H1 (cell line): ENCODE data around the gene ENTPD5.

Source experiments
- CTCF ChIP-seq, 3 experiments: IDR thresholded peaks; 1 replicate in 2 of 3; 2 replicates in 1 of 3; pipeline versions ENCODE4 v1.5.1 to v1.6.1; 2011; ENCODE audit warnings: low read length in 3 of 3, mild to moderate bottlenecking in 3 of 3, inconsistent platforms in 2 of 3, low read depth in 1 of 3, moderate library complexity in 1 of 3; ENCODE audit not compliant: insufficient read depth in 1 of 3; ENCODE audit errors: control extremely low read depth in 1 of 3
- EP300 ChIP-seq, 2 experiments: IDR thresholded peaks; 1 replicate in 1 of 2; 2 replicates in 1 of 2; pipeline ENCODE4 v1.6.1; 2011 to 2012; ENCODE audit warnings: low read depth in 2 of 2, low read length in 2 of 2, mild to moderate bottlenecking in 2 of 2, borderline replicate concordance in 1 of 2, inconsistent platforms in 1 of 2, moderate library complexity in 1 of 2
- GABPA ChIP-seq: IDR thresholded peaks from 2 replicates; pipeline ENCODE4 v1.6.1; 2011; ENCODE audit warnings: mild to moderate bottlenecking, low read length, moderate library complexity, borderline replicate concordance; ENCODE audit not compliant: insufficient read depth
- HDAC2 ChIP-seq, 2 experiments: fragments of 300-600 bp in 1 of 2; sonication (generic) in 1 of 2; IDR thresholded peaks; 2 replicates each; pipeline ENCODE4 v1.6.1; 2011 to 2012; ENCODE audit warnings: low read depth in 2 of 2, low read length in 2 of 2, mild to moderate bottlenecking in 2 of 2, moderate library complexity in 2 of 2, borderline replicate concordance in 1 of 2, inconsistent platforms in 1 of 2
- JUND ChIP-seq: IDR thresholded peaks from 2 replicates; pipeline ENCODE4 v1.6.1; 2011; ENCODE audit warnings: mild to moderate bottlenecking, improper control_type of control experiment, low read length
- POLR2AphosphoS5 ChIP-seq: IDR thresholded peaks from 2 replicates; pipeline ENCODE4 v1.6.1; 2011; ENCODE audit warnings: low read depth, low read length
- RAD21 ChIP-seq, 2 experiments: IDR thresholded peaks in 1 of 2; conservative IDR thresholded peaks in 1 of 2; 2 replicates each; pipeline ENCODE4 v1.6.1; 2011; ENCODE audit warnings: low read depth in 2 of 2, low read length in 2 of 2, improper control_type of control experiment in 1 of 2, inconsistent platforms in 1 of 2, mild to moderate bottlenecking in 1 of 2, moderate library complexity in 1 of 2
- SP1 ChIP-seq: IDR thresholded peaks from 2 replicates; pipeline ENCODE4 v1.6.1; 2011; ENCODE audit warnings: low read depth, low read length
- SP2 ChIP-seq: IDR thresholded peaks from 2 replicates; pipeline ENCODE4 v1.6.1; 2012; ENCODE audit warnings: mild to moderate bottlenecking, low read length, inconsistent platforms
- SRF ChIP-seq: IDR thresholded peaks from 2 replicates; pipeline ENCODE4 v1.6.1; 2011; ENCODE audit warnings: mild to moderate bottlenecking, low read depth, low read length, moderate library complexity
- TEAD4 ChIP-seq: IDR thresholded peaks from 2 replicates; pipeline ENCODE4 v1.6.1; 2012; ENCODE audit warnings: low read depth, low read length, inconsistent platforms, mixed read lengths
- ZNF274 ChIP-seq: IDR thresholded peaks from 2 replicates; pipeline ENCODE4 v1.7.0; 2012; ENCODE audit warnings: low read length, borderline replicate concordance; ENCODE audit errors: extremely low read depth

GRCh38 chr14:74018174-74018585 is 908 bp downstream of the ENTPD5 start:
- TF ChIP-seq POLR2AphosphoS5 = no peak
- TF ChIP-seq SRF = no peak
- TF ChIP-seq SP1 = no peak
- no peak for TF ChIP-seq HDAC2 (IDR thresholded peaks at IDR 0.05; ENCODE audit: borderline replicate concordance in 1 of 2, low read depth in 2 of 2, low read length in 2 of 2)
- TF ChIP-seq CTCF (IDR thresholded peaks at IDR 0.05; ENCODE audit: control extremely low read depth in 1 of 3, insufficient read depth in 1 of 3, low read depth in 1 of 3, low read length in 3 of 3) = no peak
- TF ChIP-seq ZNF274 = no peak
- TF ChIP-seq EP300 (IDR thresholded peaks at IDR 0.05; ENCODE audit: borderline replicate concordance in 1 of 2, low read depth in 2 of 2, low read length in 2 of 2) = no peak
- TF ChIP-seq RAD21 (IDR thresholded peaks at IDR 0.05 in 1 of 2, conservative IDR thresholded peaks at IDR 0.05 in 1 of 2; ENCODE audit: low read depth in 2 of 2, low read length in 2 of 2) = no peak
- no peak for TF ChIP-seq JUND
- no peak for TF ChIP-seq TEAD4
- no peak for TF ChIP-seq SP2
- TF ChIP-seq GABPA = no peak
